ENCODE results near the gene KCNK5.

- TF ChIP-seq, protein P1, sequence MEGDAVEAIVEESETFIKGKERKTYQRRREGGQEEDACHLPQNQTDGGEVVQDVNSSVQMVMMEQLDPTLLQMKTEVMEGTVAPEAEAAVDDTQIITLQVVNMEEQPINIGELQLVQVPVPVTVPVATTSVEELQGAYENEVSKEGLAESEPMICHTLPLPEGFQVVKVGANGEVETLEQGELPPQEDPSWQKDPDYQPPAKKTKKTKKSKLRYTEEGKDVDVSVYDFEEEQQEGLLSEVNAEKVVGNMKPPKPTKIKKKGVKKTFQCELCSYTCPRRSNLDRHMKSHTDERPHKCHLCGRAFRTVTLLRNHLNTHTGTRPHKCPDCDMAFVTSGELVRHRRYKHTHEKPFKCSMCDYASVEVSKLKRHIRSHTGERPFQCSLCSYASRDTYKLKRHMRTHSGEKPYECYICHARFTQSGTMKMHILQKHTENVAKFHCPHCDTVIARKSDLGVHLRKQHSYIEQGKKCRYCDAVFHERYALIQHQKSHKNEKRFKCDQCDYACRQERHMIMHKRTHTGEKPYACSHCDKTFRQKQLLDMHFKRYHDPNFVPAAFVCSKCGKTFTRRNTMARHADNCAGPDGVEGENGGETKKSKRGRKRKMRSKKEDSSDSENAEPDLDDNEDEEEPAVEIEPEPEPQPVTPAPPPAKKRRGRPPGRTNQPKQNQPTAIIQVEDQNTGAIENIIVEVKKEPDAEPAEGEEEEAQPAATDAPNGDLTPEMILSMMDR (tag by site-specific recombination; IDR thresholded peaks at IDR 0.05), result no peak
- TF ChIP-seq SP2 (tag by site-specific recombination; IDR thresholded peaks at IDR 0.05) (no peak), ZNF140 (tag by site-specific recombination; IDR thresholded peaks at IDR 0.05) (no peak)
These were observed 2.5 kb downstream of the KCNK5 start for GRCh38 chr6:39226639-39227329.

All from HEK293 (cell line).